Measurements from ENCODE around the gene RER1. TPM values are rescaled to one million over a fixed set of nuclear protein-coding genes. Genes with fewer than 3 reads are reported as not detected.

The RER1 gene
- total RNA-seq, 2 donors from 2014 or later, result 114 TPM

DNA sequence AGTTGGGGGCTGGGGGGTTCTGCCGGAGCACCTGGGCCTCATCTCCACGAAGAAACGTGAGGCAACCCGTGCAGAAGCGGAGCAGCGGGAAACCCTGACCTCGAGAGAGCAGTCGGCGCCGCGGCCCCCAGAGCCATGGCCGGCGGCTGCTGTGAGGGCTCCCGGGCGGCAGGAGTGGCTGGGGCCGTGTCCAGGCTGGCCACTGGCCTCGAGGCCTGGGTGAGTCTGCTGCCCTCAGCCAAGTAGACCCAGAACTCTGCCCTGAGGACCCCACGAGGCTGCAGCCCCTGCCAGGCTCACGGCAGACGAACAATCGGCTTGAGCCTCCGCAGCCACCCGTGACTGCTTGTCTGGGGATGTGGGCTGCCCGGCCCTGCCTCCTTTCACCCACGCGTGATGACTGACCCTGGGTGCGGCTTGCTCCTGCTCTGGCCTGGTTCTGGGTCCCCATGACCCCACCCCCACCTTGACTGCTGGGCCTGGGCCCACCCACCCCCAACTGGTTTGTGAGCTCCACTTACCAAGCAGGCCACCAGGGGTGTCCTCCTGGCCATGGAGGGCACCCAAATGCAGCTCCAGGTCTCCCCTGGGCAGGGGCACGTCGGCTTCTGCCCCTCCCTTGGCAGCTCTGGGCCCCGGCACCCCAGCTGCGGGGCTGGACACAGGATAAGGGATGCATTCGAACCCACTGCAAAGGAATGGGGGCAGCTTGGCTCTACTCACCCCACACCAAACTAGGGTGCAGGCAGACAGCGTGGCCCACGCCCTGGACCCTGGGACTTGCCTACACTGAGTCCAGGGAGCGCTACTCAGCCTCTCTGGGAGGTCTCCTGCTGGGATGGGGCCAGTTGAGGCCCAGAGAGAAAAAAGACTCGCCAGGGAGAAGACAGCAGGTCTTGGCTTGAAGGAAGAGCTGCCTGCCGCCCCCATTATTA is 34.5 kb upstream of the RER1 start:
- Mint-ChIP-seq H3K4me3 (no peak overlapping the region), H3K27me3 (ENCODE audit: insufficient read depth) (no peaks in the 10 kb centered on the region), H3K9me3 (peaks cover 2% of the 10 kb centered on the region), H3K36me3 (ENCODE audit: low read depth) (peaks cover under 1% of the 10 kb centered on the region), H3K27ac (no peak overlapping the region), H3K4me1 (no peaks in the 10 kb centered on the region)
- whole genome bisulfite sequencing, 2 experiments (ENCODE audit: insufficient coverage in 1 of 2, insufficient read length in 1 of 2), result 92% methylated on average over 10 to 37 of the region's 37 CpGs
- Histone ChIP-seq H3K4me1 (ENCODE audit: control insufficient read depth, insufficient read depth, low read length) (no peaks in the 10 kb centered on the region), H3K36me3 (ENCODE audit: control insufficient read depth, insufficient read depth, low read length) (no peaks in the 10 kb centered on the region), H3K9me3 (ENCODE audit: control insufficient read depth, low read length) (no peaks in the 10 kb centered on the region), H3K27ac (ENCODE audit: low read depth, low read length) (peak overlapping the region; percentile 38), H3K9ac (ENCODE audit: extremely low read depth, low read length, poor library complexity, severe bottlenecking) (no peak overlapping the region), H3K27me3 (ENCODE audit: control insufficient read depth, insufficient read depth, low read length, poor library complexity, severe bottlenecking) (no peaks in the 10 kb centered on the region), H3K4me3 (ENCODE audit: low read length) (no peak overlapping the region)
- no peak for DNase-seq
- TF ChIP-seq, protein P1, sequence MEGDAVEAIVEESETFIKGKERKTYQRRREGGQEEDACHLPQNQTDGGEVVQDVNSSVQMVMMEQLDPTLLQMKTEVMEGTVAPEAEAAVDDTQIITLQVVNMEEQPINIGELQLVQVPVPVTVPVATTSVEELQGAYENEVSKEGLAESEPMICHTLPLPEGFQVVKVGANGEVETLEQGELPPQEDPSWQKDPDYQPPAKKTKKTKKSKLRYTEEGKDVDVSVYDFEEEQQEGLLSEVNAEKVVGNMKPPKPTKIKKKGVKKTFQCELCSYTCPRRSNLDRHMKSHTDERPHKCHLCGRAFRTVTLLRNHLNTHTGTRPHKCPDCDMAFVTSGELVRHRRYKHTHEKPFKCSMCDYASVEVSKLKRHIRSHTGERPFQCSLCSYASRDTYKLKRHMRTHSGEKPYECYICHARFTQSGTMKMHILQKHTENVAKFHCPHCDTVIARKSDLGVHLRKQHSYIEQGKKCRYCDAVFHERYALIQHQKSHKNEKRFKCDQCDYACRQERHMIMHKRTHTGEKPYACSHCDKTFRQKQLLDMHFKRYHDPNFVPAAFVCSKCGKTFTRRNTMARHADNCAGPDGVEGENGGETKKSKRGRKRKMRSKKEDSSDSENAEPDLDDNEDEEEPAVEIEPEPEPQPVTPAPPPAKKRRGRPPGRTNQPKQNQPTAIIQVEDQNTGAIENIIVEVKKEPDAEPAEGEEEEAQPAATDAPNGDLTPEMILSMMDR (conservative IDR thresholded peaks at IDR 0.05), result no peak

DNA sequence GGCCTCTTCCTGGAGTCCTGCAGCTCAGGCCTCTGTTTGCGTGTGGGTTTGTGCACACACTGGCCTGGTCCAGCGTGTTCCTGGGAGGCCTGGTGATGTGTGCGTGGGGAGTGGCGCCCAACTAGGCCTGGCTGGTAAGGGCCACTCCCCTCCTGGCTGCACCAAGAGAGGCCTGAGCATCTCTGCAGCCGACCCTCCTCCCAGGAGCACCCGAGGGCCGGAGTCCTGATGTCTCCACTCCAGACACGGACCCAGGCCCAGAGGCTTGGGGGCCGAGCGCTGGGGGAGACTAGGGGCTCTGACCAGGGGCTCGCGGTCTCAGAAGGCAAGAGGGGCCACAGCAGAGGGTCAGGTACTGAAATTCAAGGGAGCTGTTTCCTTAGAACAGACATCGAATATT is 33.6 kb upstream of the RER1 start:
- Histone ChIP-seq H3K4me1 (ENCODE audit: control insufficient read depth, insufficient read depth, low read length) (no peaks in the 10 kb centered on the region), H3K9me3 (ENCODE audit: control insufficient read depth, low read length) (no peaks in the 10 kb centered on the region), H3K4me3 (ENCODE audit: low read length) (no peak overlapping the region), H3K27ac (ENCODE audit: low read depth, low read length) (peak overlapping the region; percentile 38), H3K9ac (ENCODE audit: extremely low read depth, low read length, poor library complexity, severe bottlenecking) (no peak overlapping the region), H3K36me3 (ENCODE audit: control insufficient read depth, insufficient read depth, low read length) (no peaks in the 10 kb centered on the region), H3K27me3 (ENCODE audit: control insufficient read depth, insufficient read depth, low read length, poor library complexity, severe bottlenecking) (no peaks in the 10 kb centered on the region)
- no peak overlapping the region for H3K27ac Mint-ChIP-seq
- DNase-seq, result no peak
- H3K27me3 Mint-ChIP-seq (ENCODE audit: insufficient read depth), result no peaks in the 10 kb centered on the region
- no peak overlapping the region for H3K4me3 Mint-ChIP-seq
- no peaks in the 10 kb centered on the region for H3K4me1 Mint-ChIP-seq
- peaks cover 5% of the 10 kb centered on the region for H3K36me3 Mint-ChIP-seq (ENCODE audit: low read depth)
- WGBS, 2 experiments (ENCODE audit: insufficient coverage in 1 of 2, insufficient read length in 1 of 2), result 93 to 97% methylated on average over 13 of the region's 13 CpGs
- TF ChIP-seq, protein P1 (conservative IDR thresholded peaks at IDR 0.05), result no peak
- peaks cover 7% of the 10 kb centered on the region for H3K9me3 Mint-ChIP-seq

GRCh38 chr1:2358651-2359640 is 32.7 kb upstream of the RER1 start:
- peaks cover 5% of the 10 kb centered on the region for H3K36me3 Mint-ChIP-seq (ENCODE audit: low read depth)
- H3K4me3 Mint-ChIP-seq, result no peak overlapping the region
- H3K27me3 Mint-ChIP-seq (ENCODE audit: insufficient read depth), result no peaks in the 10 kb centered on the region
- H3K27ac Mint-ChIP-seq, result no peak overlapping the region
- Histone ChIP-seq H3K4me3 (ENCODE audit: low read length) (no peak overlapping the region), H3K4me1 (ENCODE audit: control insufficient read depth, insufficient read depth, low read length) (no peaks in the 10 kb centered on the region), H3K36me3 (ENCODE audit: control insufficient read depth, insufficient read depth, low read length) (no peaks in the 10 kb centered on the region), H3K27ac (ENCODE audit: low read depth, low read length) (no peak overlapping the region), H3K9me3 (ENCODE audit: control insufficient read depth, low read length) (peaks cover 5% of the 10 kb centered on the region), H3K27me3 (ENCODE audit: control insufficient read depth, insufficient read depth, low read length, poor library complexity, severe bottlenecking) (no peaks in the 10 kb centered on the region), H3K9ac (ENCODE audit: extremely low read depth, low read length, poor library complexity, severe bottlenecking) (no peak overlapping the region)
- peaks cover 15% of the 10 kb centered on the region for H3K9me3 Mint-ChIP-seq
- no peak for DNase-seq
- TF ChIP-seq, protein P1 (conservative IDR thresholded peaks at IDR 0.05), result no peak
- 87 to 88% methylated on average over 17 to 24 of the region's 24 CpGs for WGBS, 2 experiments (ENCODE audit: insufficient coverage in 1 of 2, insufficient read length in 1 of 2)
- no peaks in the 10 kb centered on the region for H3K4me1 Mint-ChIP-seq
